Mesendoderm (in vitro differentiated cells): ENCODE measurements around the gene KCNJ10. TPM values are rescaled to one million over a fixed set of nuclear protein-coding genes. Genes with fewer than 3 reads are reported as not detected.

Experiments
- DNase-seq: peaks from one replicate; pipeline ENCODE4 v3.0.0; 2013
- H2AK5ac ChIP-seq: 2 replicates; pipeline ENCODE4 v1.6.1; 2013; ENCODE audit warnings: low read length, inconsistent platforms
- H2BK120ac ChIP-seq: 2 replicates; pipeline ENCODE4 v1.6.1; 2013; ENCODE audit warnings: low read depth, mild to moderate bottlenecking, low read length, moderate library complexity, mixed read lengths
- H2BK15ac ChIP-seq: replicated peaks from 2 replicates; pipeline ENCODE4 v1.6.1; 2013; ENCODE audit warnings: low read depth, mild to moderate bottlenecking, moderate library complexity
- H2BK5ac ChIP-seq: 2 replicates; pipeline ENCODE4 v1.6.1; 2013; ENCODE audit warnings: low read length, inconsistent platforms
- H3K18ac ChIP-seq: 2 replicates; pipeline ENCODE4 v1.6.1; 2013; ENCODE audit warnings: mild to moderate bottlenecking, low read length, mixed read lengths
- H3K23ac ChIP-seq: one replicate; pipeline ENCODE4 v1.6.1; 2013; ENCODE audit warnings: low read length
- H3K27ac ChIP-seq: 2 replicates; pipeline ENCODE4 v1.5.1; 2013; ENCODE audit warnings: low read depth, mild to moderate bottlenecking, inconsistent platforms, low read length, moderate library complexity
- H3K27me3 ChIP-seq: 2 replicates; pipeline ENCODE4 v1.6.1; 2013; ENCODE audit warnings: low read length, control low read depth, mild to moderate bottlenecking, inconsistent platforms; ENCODE audit not compliant: insufficient read depth, poor library complexity
- H3K36me3 ChIP-seq: 2 replicates; pipeline ENCODE4 v1.6.1; 2013; ENCODE audit warnings: low read length, inconsistent platforms; ENCODE audit not compliant: control insufficient read depth, insufficient read depth
- H3K4ac ChIP-seq: one replicate; pipeline ENCODE4 v1.6.1; 2013; ENCODE audit warnings: low read depth, mild to moderate bottlenecking, low read length, moderate library complexity
- H3K4me1 ChIP-seq: 2 replicates; pipeline ENCODE4 v1.6.1; 2013; ENCODE audit warnings: low read depth, low read length, inconsistent platforms; ENCODE audit not compliant: control insufficient read depth
- H3K4me2 ChIP-seq: 2 replicates; pipeline ENCODE4 v1.6.1; 2013; ENCODE audit warnings: low read length
- H3K4me3 ChIP-seq: 2 replicates; pipeline ENCODE4 v1.5.1; 2013; ENCODE audit warnings: mild to moderate bottlenecking, low read length
- H3K56ac ChIP-seq: one replicate; pipeline ENCODE4 v1.6.1; 2013; ENCODE audit warnings: low read length
- H3K79me1 ChIP-seq: 2 replicates; pipeline ENCODE4 v1.6.1; 2013; ENCODE audit warnings: low read length, inconsistent platforms
- H3K79me2 ChIP-seq: 2 replicates; pipeline ENCODE4 v1.6.1; 2013; ENCODE audit warnings: mild to moderate bottlenecking, low read length; ENCODE audit not compliant: control insufficient read depth, insufficient read depth
- H3K9ac ChIP-seq: 2 replicates; pipeline ENCODE4 v1.6.1; 2013; ENCODE audit warnings: low read length, inconsistent platforms
- H4K5ac ChIP-seq: one replicate; pipeline ENCODE4 v1.6.1; 2013; ENCODE audit warnings: low read length
- H4K8ac ChIP-seq: one replicate; pipeline ENCODE4 v1.6.1; 2013; ENCODE audit warnings: low read depth, mild to moderate bottlenecking, control low read depth, low read length, moderate library complexity
- WGBS: extraction: QIAGEN DNeasy Blood & Tissue Kit; methylation state at CpG from one replicate; pipeline ENCODE4 v1.1.7; 2013; ENCODE audit warnings: low lambda C conversion rate, missing lambda C conversion rate; ENCODE audit not compliant: insufficient coverage; ENCODE audit errors: extremely low coverage; 5-methylcytosine and 5-hydroxymethylcytosine counted together
- polyA plus RNA-seq, 2 experiments: library from polyadenylated mRNA; stranded (reverse); fragments of 200-250 nt; gene quantifications; one replicate each; pipeline ENCODE4 v1.2.3, GENCODE V29; 2013

The KCNJ10 gene
- polyA plus RNA-seq (2013, experiment 1 of 2): 0.45 TPM
- polyA plus RNA-seq (2013, experiment 2 of 2): 0.35 TPM

DNA sequence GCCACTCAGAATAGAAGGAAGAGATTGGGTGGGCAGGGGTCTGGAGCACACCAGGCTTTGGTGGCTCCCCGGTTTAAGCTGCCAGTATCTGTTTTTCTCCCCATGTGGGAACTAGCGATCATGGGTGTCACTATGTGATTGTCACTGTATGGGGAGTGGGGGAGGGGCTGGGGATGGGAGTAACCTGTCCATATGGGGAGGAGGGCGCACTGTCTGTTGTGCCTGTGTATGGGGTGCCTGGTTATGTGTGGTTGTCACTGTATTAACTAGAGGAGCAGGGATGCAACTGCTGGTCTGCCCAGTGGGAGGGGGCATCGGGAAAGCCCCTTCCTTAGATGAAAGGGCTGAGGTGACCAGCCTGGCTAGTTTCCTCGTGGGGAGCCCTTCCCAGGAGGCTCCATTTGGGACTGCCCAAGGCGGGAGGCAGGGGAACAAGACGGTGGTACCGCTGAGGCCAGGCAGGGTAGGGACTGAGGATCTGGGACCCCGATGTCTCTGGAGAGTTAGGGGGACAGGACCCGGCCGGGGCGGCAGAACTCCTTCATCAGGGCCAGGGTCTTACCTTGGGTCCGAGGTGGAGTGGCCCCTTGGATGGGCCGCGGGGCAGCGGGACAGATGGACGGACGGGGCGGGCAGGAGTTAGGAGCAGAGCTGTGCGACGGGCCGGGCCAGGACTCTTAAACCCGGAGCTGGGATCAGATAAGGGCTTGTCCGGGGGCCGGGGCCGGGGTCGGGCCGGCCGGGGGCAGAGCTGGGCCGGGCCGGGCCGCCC lies at the start of gene KCNJ10:
TSS of gene KCNJ10 (minus strand) at position 701 of the 772 bp plus-strand sequence. CDS start 27,628 bp downstream, outside the sequence.
- Histone ChIP-seq H3K36me3 (no peaks in the 10 kb centered on the region), H3K9ac (peak within 1 kb of the TSS; percentile 60), H3K4me3 (peak within 1 kb of the TSS; percentile 61), H2BK15ac (no peak within 1 kb of the TSS), H3K18ac (peak within 1 kb of the TSS; percentile 4), H3K27ac (no peak within 1 kb of the TSS), H3K79me1 (no peaks in the 10 kb centered on the region), H3K4ac (no peak within 1 kb of the TSS), H3K4me1 (peaks cover 5% of the 10 kb centered on the region), H3K27me3 (no peaks in the 10 kb centered on the region), H3K23ac (no peak within 1 kb of the TSS), H4K5ac (no peak within 1 kb of the TSS), H3K56ac (peak within 1 kb of the TSS; percentile 74), H3K79me2 (no peaks in the 10 kb centered on the region), H2BK120ac (no peak within 1 kb of the TSS), H2BK5ac (no peak within 1 kb of the TSS), H4K8ac (no peak within 1 kb of the TSS), H2AK5ac (no peak within 1 kb of the TSS), H3K4me2 (peak within 1 kb of the TSS; percentile 90)
- no peak for DNase-seq
- no CpG with 5 or more reads among the region's 32 CpGs for WGBS

GRCh38 chr1:160118928-160119327 lies 49.0 kb upstream of the KCNJ10 start:
- no peak overlapping the region for H4K8ac ChIP-seq
- H3K23ac ChIP-seq: no peak overlapping the region
- no peak overlapping the region for H2BK120ac ChIP-seq
- H2AK5ac ChIP-seq: no peak overlapping the region
- DNase-seq: no peak
- H3K36me3 ChIP-seq: no peaks in the 10 kb centered on the region
- H3K56ac ChIP-seq: no peak overlapping the region
- H3K79me2 ChIP-seq: no peaks in the 10 kb centered on the region
- no peak overlapping the region for H3K4me2 ChIP-seq
- H3K18ac ChIP-seq: no peak overlapping the region
- H3K27ac ChIP-seq: no peak overlapping the region
- H3K9ac ChIP-seq: no peak overlapping the region
- no peaks in the 10 kb centered on the region for H3K79me1 ChIP-seq
- no peak overlapping the region for H2BK15ac ChIP-seq
- H3K4me1 ChIP-seq: peaks cover 18% of the 10 kb centered on the region
- no peak overlapping the region for H3K4me3 ChIP-seq
- H2BK5ac ChIP-seq: no peak overlapping the region
- no peak overlapping the region for H3K4ac ChIP-seq
- H3K27me3 ChIP-seq: no peaks in the 10 kb centered on the region
- H4K5ac ChIP-seq: no peak overlapping the region
- WGBS: no CpG with 5 or more reads among the region's 3 CpGs

DNA sequence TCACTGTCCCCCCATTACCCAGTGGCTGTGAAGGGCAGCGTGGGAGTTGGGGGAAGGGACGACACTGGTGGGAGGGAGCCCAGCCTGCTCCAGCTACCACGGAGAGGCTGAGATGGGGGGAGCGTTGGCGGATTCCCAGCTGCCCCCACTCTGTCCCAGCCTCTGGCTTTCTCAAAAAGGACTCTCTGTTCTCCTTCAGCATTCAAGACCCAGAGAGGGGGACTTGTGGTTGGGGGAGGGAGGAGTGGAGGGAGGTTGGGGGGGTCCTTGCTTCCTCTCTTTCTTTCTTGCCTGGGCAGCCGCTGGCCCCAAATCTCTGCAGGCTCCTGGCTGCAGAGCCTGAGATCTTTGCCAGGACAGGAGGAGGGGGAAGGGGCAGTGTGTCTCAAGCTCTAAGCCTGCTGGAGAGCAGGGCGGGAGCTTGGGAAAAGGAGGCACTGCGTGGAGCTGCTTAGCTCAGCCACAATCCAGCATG lies 47.8 kb upstream of the KCNJ10 start:
- no peak overlapping the region for H4K5ac ChIP-seq
- peaks cover 23% of the 10 kb centered on the region for H3K4me1 ChIP-seq
- no peak overlapping the region for H2BK15ac ChIP-seq
- H3K56ac ChIP-seq: peak overlapping the region; percentile 6
- H2AK5ac ChIP-seq: no peak overlapping the region
- no peak overlapping the region for H4K8ac ChIP-seq
- H3K4me2 ChIP-seq: no peak overlapping the region
- H2BK5ac ChIP-seq: no peak overlapping the region
- peak overlapping the region; percentile 0 for H3K9ac ChIP-seq
- H3K27ac ChIP-seq: no peak overlapping the region
- H3K27me3 ChIP-seq: no peaks in the 10 kb centered on the region
- H3K4me3 ChIP-seq: no peak overlapping the region
- no peak overlapping the region for H2BK120ac ChIP-seq
- no peaks in the 10 kb centered on the region for H3K79me1 ChIP-seq
- H3K36me3 ChIP-seq: no peaks in the 10 kb centered on the region
- DNase-seq: peak; percentile 50
- WGBS: no CpG with 5 or more reads among the region's 8 CpGs
- no peak overlapping the region for H3K23ac ChIP-seq
- no peak overlapping the region for H3K4ac ChIP-seq
- no peak overlapping the region for H3K18ac ChIP-seq
- no peaks in the 10 kb centered on the region for H3K79me2 ChIP-seq

- no peaks in the 10 kb centered on the region for H3K36me3 ChIP-seq
- no peak overlapping the region for H2BK15ac ChIP-seq
- no peak overlapping the region for H2AK5ac ChIP-seq
- no peak overlapping the region for H3K4ac ChIP-seq
- no peak overlapping the region for H4K8ac ChIP-seq
- H3K4me2 ChIP-seq: no peak overlapping the region
- no CpG with 5 or more reads among the region's 1 CpG for WGBS
- H3K18ac ChIP-seq: no peak overlapping the region
- H3K4me1 ChIP-seq: peaks cover 23% of the 10 kb centered on the region
- no peak overlapping the region for H2BK120ac ChIP-seq
- H3K23ac ChIP-seq: no peak overlapping the region
- peak overlapping the region; percentile 6 for H3K56ac ChIP-seq
- DNase-seq: no peak
- no peaks in the 10 kb centered on the region for H3K27me3 ChIP-seq
- H3K27ac ChIP-seq: no peak overlapping the region
- H3K9ac ChIP-seq: no peak overlapping the region
- H2BK5ac ChIP-seq: no peak overlapping the region
- no peaks in the 10 kb centered on the region for H3K79me1 ChIP-seq
- H4K5ac ChIP-seq: no peak overlapping the region
- no peak overlapping the region for H3K4me3 ChIP-seq
- H3K79me2 ChIP-seq: no peaks in the 10 kb centered on the region
Observed at GRCh38 chr1:160117300-160117699, 47.3 kb upstream of the KCNJ10 start.

GRCh38 chr1:160116283-160117147 lies 46.6 kb upstream of the KCNJ10 start:
- H3K4me2 ChIP-seq: no peak overlapping the region
- peak overlapping the region; percentile 26 for H3K56ac ChIP-seq
- H2BK120ac ChIP-seq: no peak overlapping the region
- no peak overlapping the region for H3K27ac ChIP-seq
- no peak overlapping the region for H3K4ac ChIP-seq
- no peak overlapping the region for H3K4me3 ChIP-seq
- no peak for DNase-seq
- H4K5ac ChIP-seq: no peak overlapping the region
- no CpG with 5 or more reads among the region's 12 CpGs for WGBS
- no peak overlapping the region for H2BK15ac ChIP-seq
- no peaks in the 10 kb centered on the region for H3K79me1 ChIP-seq
- no peak overlapping the region for H2BK5ac ChIP-seq
- peak overlapping the region; percentile 4 for H3K9ac ChIP-seq
- H4K8ac ChIP-seq: no peak overlapping the region
- H3K18ac ChIP-seq: no peak overlapping the region
- peak overlapping the region; percentile 9 for H2AK5ac ChIP-seq
- peaks cover 23% of the 10 kb centered on the region for H3K4me1 ChIP-seq
- H3K36me3 ChIP-seq: no peaks in the 10 kb centered on the region
- H3K27me3 ChIP-seq: no peaks in the 10 kb centered on the region
- no peaks in the 10 kb centered on the region for H3K79me2 ChIP-seq
- H3K23ac ChIP-seq: no peak overlapping the region
